Progenitor cell of endocrine pancreas (in vitro differentiated cells): ENCODE measurements around the gene TBC1D25. TPM values are rescaled to one million over a fixed set of nuclear protein-coding genes. Genes with fewer than 3 reads are reported as not detected.

Experiments used
- DNase-seq: peaks from one replicate; pipeline ENCODE4 v3.0.0; 2021; ENCODE audit warnings: low spot score; ENCODE audit not compliant: unreplicated experiment
- H3K27ac Mint-ChIP-seq: 2 replicates; pipeline ENCODE4 v1.8.0; 2021; ENCODE audit warnings: mild to moderate bottlenecking, moderate library complexity, mixed read lengths
- H3K27me3 Mint-ChIP-seq: 2 replicates; pipeline ENCODE4 v1.8.0; 2021; ENCODE audit warnings: mixed read lengths
- H3K36me3 Mint-ChIP-seq: 2 replicates; pipeline ENCODE4 v1.8.0; 2022; ENCODE audit warnings: mixed read lengths; ENCODE audit not compliant: insufficient read depth
- H3K4me1 Mint-ChIP-seq: 2 replicates; pipeline ENCODE4 v1.8.0; 2021; ENCODE audit warnings: low read depth, mixed read lengths
- H3K4me3 Mint-ChIP-seq: 2 replicates; pipeline ENCODE4 v1.8.0; 2021; ENCODE audit warnings: low read depth, mild to moderate bottlenecking, moderate library complexity, mixed read lengths
- H3K9me3 Mint-ChIP-seq: 2 replicates; pipeline ENCODE4 v1.8.0; 2021; ENCODE audit warnings: low read depth, mixed read lengths
- total RNA-seq: library from RNA; stranded (reverse); gene quantifications from 2 replicates; pipeline ENCODE4 v1.2.1, GENCODE V29; 2021
- TF ChIP-seq, protein P1 (sequence below): fragments of 200-600 bp; sonication (generic); IDR thresholded peaks from one replicate; pipeline ENCODE4 v1.5.0; 2021; ENCODE audit warnings: antibody characterized with exemption, mild to moderate bottlenecking; ENCODE audit not compliant: unreplicated experiment

TBC1D25 gene
- total RNA-seq, 1 donor from 2014 or later = 12.6 TPM

DNA sequence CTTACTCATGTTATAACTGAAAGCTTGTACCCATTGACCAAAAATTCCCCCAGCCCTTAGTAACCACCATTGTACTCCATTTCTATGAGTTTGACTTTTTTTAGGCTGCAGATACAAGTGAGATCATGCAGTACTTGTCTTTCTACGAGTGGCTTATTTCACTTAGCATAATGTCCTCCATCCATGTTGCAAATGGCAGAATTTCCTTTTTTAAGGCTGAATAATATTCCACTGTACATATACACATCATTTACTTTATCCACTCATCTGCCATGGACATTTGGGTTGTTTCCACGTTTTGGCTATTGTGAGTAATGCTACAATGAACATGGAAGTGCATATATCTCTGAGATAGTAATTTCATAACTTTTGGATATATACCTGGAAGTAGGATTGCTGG is 45.2 kb downstream of the TBC1D25 start:
- Mint-ChIP-seq H3K36me3 (peaks cover 3% of the 10 kb centered on the region), H3K27ac (no peak overlapping the region)
- TF ChIP-seq, protein P1, sequence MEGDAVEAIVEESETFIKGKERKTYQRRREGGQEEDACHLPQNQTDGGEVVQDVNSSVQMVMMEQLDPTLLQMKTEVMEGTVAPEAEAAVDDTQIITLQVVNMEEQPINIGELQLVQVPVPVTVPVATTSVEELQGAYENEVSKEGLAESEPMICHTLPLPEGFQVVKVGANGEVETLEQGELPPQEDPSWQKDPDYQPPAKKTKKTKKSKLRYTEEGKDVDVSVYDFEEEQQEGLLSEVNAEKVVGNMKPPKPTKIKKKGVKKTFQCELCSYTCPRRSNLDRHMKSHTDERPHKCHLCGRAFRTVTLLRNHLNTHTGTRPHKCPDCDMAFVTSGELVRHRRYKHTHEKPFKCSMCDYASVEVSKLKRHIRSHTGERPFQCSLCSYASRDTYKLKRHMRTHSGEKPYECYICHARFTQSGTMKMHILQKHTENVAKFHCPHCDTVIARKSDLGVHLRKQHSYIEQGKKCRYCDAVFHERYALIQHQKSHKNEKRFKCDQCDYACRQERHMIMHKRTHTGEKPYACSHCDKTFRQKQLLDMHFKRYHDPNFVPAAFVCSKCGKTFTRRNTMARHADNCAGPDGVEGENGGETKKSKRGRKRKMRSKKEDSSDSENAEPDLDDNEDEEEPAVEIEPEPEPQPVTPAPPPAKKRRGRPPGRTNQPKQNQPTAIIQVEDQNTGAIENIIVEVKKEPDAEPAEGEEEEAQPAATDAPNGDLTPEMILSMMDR = no peak

DNA sequence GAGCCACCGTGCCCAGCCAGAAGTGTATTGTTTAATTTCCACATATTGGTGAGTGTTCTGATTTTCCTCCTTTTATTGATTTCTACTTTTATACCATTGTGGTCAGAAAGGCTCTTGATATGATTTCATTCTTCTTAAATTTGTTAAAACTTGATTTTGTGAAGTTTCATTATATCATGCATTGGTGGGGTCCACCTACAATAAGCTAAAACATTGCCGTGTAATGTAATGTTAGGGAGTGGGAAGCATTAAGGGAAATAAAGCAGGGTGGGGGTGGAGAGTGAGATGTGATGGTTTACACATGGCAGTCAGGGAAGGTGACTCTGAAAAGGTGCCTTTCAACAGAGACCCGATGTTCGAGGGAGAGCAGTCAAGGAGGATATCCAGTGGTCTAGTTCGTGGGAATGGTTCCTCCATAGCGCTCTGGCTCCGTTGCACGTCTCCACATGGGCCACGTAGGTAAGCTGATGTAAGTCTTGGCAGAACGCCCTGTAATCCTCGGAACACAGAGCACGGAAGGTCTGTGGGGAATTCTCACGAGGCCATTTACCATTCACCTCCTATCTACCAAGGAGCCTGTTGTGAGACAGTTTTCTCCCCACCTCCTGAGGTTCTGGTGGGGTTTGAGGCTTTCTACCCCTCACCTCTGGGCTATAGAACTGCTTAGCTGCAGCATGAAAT is 50.1 kb downstream of the TBC1D25 start:
- peaks cover 10% of the 10 kb centered on the region for H3K9me3 Mint-ChIP-seq

More for the DNA sequence above, 45.2 kb downstream of the TBC1D25 start:
- no peak for DNase-seq
- no peak overlapping the region for H3K4me3 Mint-ChIP-seq
- no peaks in the 10 kb centered on the region for H3K4me1 Mint-ChIP-seq
- H3K9me3 Mint-ChIP-seq = peaks cover 12% of the 10 kb centered on the region
- no peaks in the 10 kb centered on the region for H3K27me3 Mint-ChIP-seq

DNA sequence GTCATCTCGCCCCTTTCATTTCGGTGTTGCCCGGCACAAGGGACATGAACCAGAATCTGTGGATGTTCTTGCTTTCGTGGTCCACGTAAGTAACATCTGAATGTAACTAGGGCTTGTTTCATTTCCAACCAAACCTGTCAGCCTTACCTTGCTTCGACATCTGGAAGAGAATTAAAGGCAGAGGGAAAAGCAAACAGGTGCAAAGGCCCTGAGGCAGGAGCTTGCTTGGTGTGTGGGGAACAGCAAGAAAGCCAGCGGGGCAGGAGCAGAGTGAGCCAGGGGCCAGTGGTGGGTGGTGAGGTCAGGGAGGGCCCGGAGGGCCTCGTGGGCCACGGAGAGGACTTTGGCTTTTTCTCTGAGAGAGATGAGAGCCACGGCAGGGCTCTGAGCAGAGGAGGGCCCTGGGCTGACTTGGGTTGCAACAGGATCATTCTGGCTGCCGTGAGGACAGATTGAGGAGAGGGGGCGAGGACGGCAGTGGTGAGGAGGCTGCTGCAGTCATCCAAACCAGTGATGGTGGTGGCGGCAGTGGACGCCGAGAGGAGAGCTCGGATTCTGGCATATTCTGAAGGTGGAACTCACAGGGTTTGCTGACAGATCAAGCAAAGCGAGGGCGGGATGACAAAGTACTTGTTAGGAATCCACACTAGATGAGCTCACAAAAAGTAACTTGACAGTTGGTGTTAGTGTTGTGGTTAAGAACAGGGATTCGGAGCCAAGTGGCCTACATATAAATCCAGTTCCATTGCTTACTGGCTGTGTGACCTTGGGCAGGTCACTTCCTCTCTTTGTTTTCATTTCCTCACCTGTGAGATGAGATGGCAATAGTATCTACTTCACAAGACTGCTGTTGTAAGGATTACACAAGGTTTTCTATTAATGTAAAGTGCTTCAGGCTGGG is 50.9 kb downstream of the TBC1D25 start:
- no peaks in the 10 kb centered on the region for H3K4me1 Mint-ChIP-seq
- no peak for DNase-seq
- H3K9me3 Mint-ChIP-seq = peaks cover 8% of the 10 kb centered on the region
- H3K27ac Mint-ChIP-seq = no peak overlapping the region
- H3K4me3 Mint-ChIP-seq = no peak overlapping the region
- no peaks in the 10 kb centered on the region for H3K36me3 Mint-ChIP-seq
- H3K27me3 Mint-ChIP-seq = no peaks in the 10 kb centered on the region
- TF ChIP-seq, protein P1 = no peak

More for the DNA sequence above, 50.1 kb downstream of the TBC1D25 start:
- H3K27me3 Mint-ChIP-seq = no peaks in the 10 kb centered on the region
- no peaks in the 10 kb centered on the region for H3K4me1 Mint-ChIP-seq
- no peak overlapping the region for H3K4me3 Mint-ChIP-seq
- H3K36me3 Mint-ChIP-seq = no peaks in the 10 kb centered on the region
- TF ChIP-seq, protein P1 = no peak
- H3K27ac Mint-ChIP-seq = no peak overlapping the region
- no peak for DNase-seq

DNA sequence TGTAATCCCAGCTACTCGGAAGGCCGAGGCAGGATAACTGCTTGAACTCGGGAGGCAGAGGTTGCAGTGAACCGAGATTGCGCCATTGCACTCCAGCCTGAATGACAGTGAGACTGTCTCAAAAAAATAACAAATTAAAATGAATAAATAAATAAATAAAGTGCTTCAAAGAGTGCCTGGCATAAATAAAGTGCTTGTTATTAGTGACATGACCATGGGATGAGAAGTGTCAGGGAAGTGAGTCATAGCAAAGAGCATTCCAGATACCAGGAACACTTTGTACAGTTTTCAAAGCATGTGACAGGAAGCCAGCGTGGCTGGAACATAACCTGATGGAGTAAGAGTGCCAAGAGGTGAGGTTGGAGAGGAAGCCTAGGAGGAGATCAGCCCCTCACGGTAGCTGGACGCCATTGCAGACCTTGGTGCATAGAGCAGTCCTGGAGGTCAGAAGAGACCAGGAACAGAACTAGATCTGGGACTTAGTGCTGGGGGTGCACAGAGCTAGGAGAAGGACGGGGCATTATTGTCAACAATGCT is 51.8 kb downstream of the TBC1D25 start:
- DNase-seq = no peak
- TF ChIP-seq, protein P1 = no peak
- no peak overlapping the region for H3K4me3 Mint-ChIP-seq
- no peaks in the 10 kb centered on the region for H3K36me3 Mint-ChIP-seq
- no peak overlapping the region for H3K27ac Mint-ChIP-seq
- peaks cover 8% of the 10 kb centered on the region for H3K9me3 Mint-ChIP-seq
- no peaks in the 10 kb centered on the region for H3K4me1 Mint-ChIP-seq
- no peaks in the 10 kb centered on the region for H3K27me3 Mint-ChIP-seq

DNA sequence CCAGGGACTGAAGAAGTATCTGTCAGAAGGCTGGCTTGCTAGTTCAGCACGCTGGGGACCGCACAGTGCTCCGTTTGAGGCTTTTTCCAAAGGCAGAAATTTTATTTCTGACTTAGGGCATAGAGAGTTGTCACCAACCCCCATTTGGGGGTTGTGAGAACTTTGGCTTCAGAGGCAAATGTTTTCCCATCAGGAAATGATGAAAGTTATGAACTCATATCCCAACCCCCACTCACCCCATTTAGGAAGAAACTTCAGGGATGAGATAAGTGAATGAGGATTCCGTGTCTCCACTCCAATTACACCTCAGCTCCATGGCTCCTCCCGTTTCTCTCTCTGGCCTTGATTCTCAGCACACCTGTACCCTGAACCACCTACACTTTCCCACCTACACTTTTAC is 53.5 kb downstream of the TBC1D25 start:
- Mint-ChIP-seq H3K27me3 (no peaks in the 10 kb centered on the region), H3K4me1 (peaks cover 2% of the 10 kb centered on the region), H3K27ac (no peak overlapping the region), H3K9me3 (peaks cover 11% of the 10 kb centered on the region), H3K4me3 (no peak overlapping the region), H3K36me3 (peaks cover 2% of the 10 kb centered on the region)
- DNase-seq = no peak
- TF ChIP-seq, protein P1 = no peak
